K562 (cell line): ENCODE data around the gene HP. TPM values are rescaled to one million over a fixed set of nuclear protein-coding genes. Genes with fewer than 3 reads are reported as not detected.

Experiments
- ATAC-seq: fragments of 200-7000 bp; cut with Tn5 transposase; 3 replicates; pipeline ENCODE4 v1.9.1; 2020; ENCODE audit warnings: moderate library complexity
- BruUV-seq: library from RNA; stranded (reverse); fragments of 400-500 nt; replicated peaks from 2 replicates; lab custom pipeline; 2021; lab: Mats Ljungman, UMichigan
- CTCF ChIA-PET: fragments of 300-600 bp; formaldehyde crosslinking; extraction: SDS; loops from one replicate; lab custom pipeline; 2021; ENCODE audit warnings: low intra/inter-chr PET ratio; lab: Yijun Ruan, JAX
- POLR2A ChIA-PET: fragments of 300-600, 350-650 bp; sonication (Branson Sonifier 250); formaldehyde crosslinking; extraction: SDS; loops from one replicate; lab custom pipeline; 2021; ENCODE audit warnings: antibody characterized with exemption, inconsistent platforms; lab: Yijun Ruan, JAX
- DNase-seq, 4 experiments: peaks; one replicate each; pipeline versions ENCODE4 v3.0.0 to v3.0.0-alpha.2; 2011 to 2018; ENCODE audit warnings: low spot score in 3 of 4, mixed read lengths in 3 of 4; ENCODE audit errors: extremely low read depth in 1 of 4
- FAIRE-seq: peaks from 2 replicates; lab custom pipeline; 2011; peaks lifted over from hg19 to GRCh38; lab: Jason Lieb, UNC
- H2AFZ ChIP-seq: 2 replicates; pipeline ENCODE4 v1.6.0; 2011; ENCODE audit warnings: low read depth, low read length, control low read depth, inconsistent platforms
- H3K27ac ChIP-seq: fragments of 200-600 bp; 3 replicates; pipeline ENCODE4 v1.8.0; 2011; ENCODE audit warnings: low read depth, mild to moderate bottlenecking, control low read depth, inconsistent platforms, low read length, moderate library complexity, mixed read lengths; ENCODE audit errors: extremely low read depth
- H3K27me3 ChIP-seq, 2 experiments: fragments of 300-600 bp in 1 of 2; 2 replicates in 1 of 2; 3 replicates in 1 of 2; pipeline versions ENCODE4 v1.6.0 to v1.8.0; 2011; ENCODE audit warnings: inconsistent platforms in 2 of 2, low read length in 2 of 2, mild to moderate bottlenecking in 1 of 2, mixed read lengths in 1 of 2, moderate library complexity in 1 of 2; ENCODE audit not compliant: control insufficient read depth in 2 of 2, insufficient read depth in 2 of 2
- H3K36me3 ChIP-seq: fragments of 300-600 bp; 3 replicates; pipeline ENCODE4 v1.8.0; 2011; ENCODE audit warnings: mild to moderate bottlenecking, low read length, inconsistent platforms; ENCODE audit not compliant: control insufficient read depth, insufficient read depth
- H3K4me1 ChIP-seq, 2 experiments: fragments of 200-600 bp in 1 of 2; replicated peaks in 1 of 2; 2 replicates in 1 of 2; 3 replicates in 1 of 2; pipeline versions ENCODE4 v1.5.1 to v1.8.0; 2011; ENCODE audit warnings: inconsistent platforms in 2 of 2, low read length in 2 of 2, mild to moderate bottlenecking in 1 of 2, mixed read lengths in 1 of 2, moderate library complexity in 1 of 2; ENCODE audit not compliant: control insufficient read depth in 2 of 2, insufficient read depth in 2 of 2
- H3K4me2 ChIP-seq: 2 replicates; pipeline ENCODE4 v1.6.1; 2011; ENCODE audit warnings: low read length, control low read depth, inconsistent platforms, mixed read lengths; ENCODE audit not compliant: insufficient read depth
- H3K4me3 ChIP-seq: fragments of 200-600 bp; sonication (generic), shearing (Covaris generic); 2 replicates; pipeline ENCODE4 v1.5.1; 2016; ENCODE audit warnings: control low read depth, inconsistent platforms
- H3K79me2 ChIP-seq: fragments of 200-600 bp; 3 replicates; pipeline ENCODE4 v1.8.0; 2011; ENCODE audit warnings: low read length, inconsistent platforms; ENCODE audit not compliant: control insufficient read depth, insufficient read depth
- H3K9ac ChIP-seq, 2 experiments: 2 replicates each; pipeline versions ENCODE4 v1.6.0 to v1.6.1; 2011; ENCODE audit warnings: low read depth in 2 of 2, low read length in 2 of 2, control low read depth in 1 of 2, inconsistent platforms in 1 of 2, mild to moderate bottlenecking in 1 of 2, mixed read lengths in 1 of 2; ENCODE audit not compliant: insufficient read depth in 1 of 2
- H3K9me1 ChIP-seq: one replicate; pipeline ENCODE4 v1.6.0; 2011; ENCODE audit warnings: inconsistent platforms, mild to moderate bottlenecking, low read length, moderate library complexity; ENCODE audit not compliant: control insufficient read depth, insufficient read depth
- H3K9me3 ChIP-seq: replicated peaks from 2 replicates; pipeline ENCODE4 v1.5.1; 2011; ENCODE audit warnings: low read depth, low read length, inconsistent platforms; ENCODE audit not compliant: control insufficient read depth, insufficient read depth
- H4K20me1 ChIP-seq: replicated peaks from 2 replicates; pipeline ENCODE4 v1.6.1; 2011; ENCODE audit warnings: low read length, inconsistent platforms, mixed read lengths; ENCODE audit not compliant: control insufficient read depth, insufficient read depth
- CBFA2T2 ChIP-seq: fragments of 450-650 bp; conservative IDR thresholded peaks from 2 replicates; pipeline ENCODE4 v1.6.1; 2017; ENCODE audit warnings: mild to moderate bottlenecking
- FOXA1 ChIP-seq: fragments of 450-650 bp; IDR thresholded peaks from 2 replicates; pipeline ENCODE4 v1.6.1; 2016; ENCODE audit warnings: mild to moderate bottlenecking, borderline replicate concordance
- HNRNPLL ChIP-seq: fragments of 200-400 bp; formaldehyde crosslinking; IDR thresholded peaks from 2 replicates; pipeline ENCODE4 v1.6.1; 2017; ENCODE audit warnings: low read length, low read depth, mild to moderate bottlenecking; ENCODE audit not compliant: poor library complexity, severe bottlenecking
- KLF13 ChIP-seq: fragments of 450-650 bp; IDR thresholded peaks from 2 replicates; pipeline ENCODE4 v1.6.1; 2016; ENCODE audit warnings: missing genetic modification characterization, low read depth, mild to moderate bottlenecking, missing compliant biosample characterization, moderate library complexity, borderline replicate concordance
- PHF8 ChIP-seq: fragments of 200-600 bp; sonication (generic); IDR thresholded peaks from 2 replicates; pipeline ENCODE4 v1.6.1; 2012; ENCODE audit warnings: mixed run types, mild to moderate bottlenecking, inconsistent platforms, low read length, moderate library complexity, borderline replicate concordance
- POLR3A ChIP-seq: IDR thresholded peaks from 2 replicates; pipeline ENCODE4 v1.6.1; 2011; ENCODE audit warnings: borderline replicate concordance, mild to moderate bottlenecking, moderate library complexity; ENCODE audit not compliant: insufficient read length, insufficient read depth; ENCODE audit errors: extremely low read depth
- SMARCB1 ChIP-seq: IDR thresholded peaks from 2 replicates; pipeline ENCODE4 v1.6.1; 2011; ENCODE audit warnings: improper control_type of control experiment, low read depth; ENCODE audit not compliant: insufficient read length
- ZNF12 ChIP-seq: sonication (generic); formaldehyde crosslinking; IDR thresholded peaks from 2 replicates; pipeline ENCODE4 v1.4.0; 2020; ENCODE audit warnings: mild to moderate bottlenecking, missing genetic modification reagents
- ZNF699 ChIP-seq: fragments of 250-450 bp; sonication (Bioruptor Pico); IDR thresholded peaks from 2 replicates; pipeline ENCODE4 v1.8.0; 2021; ENCODE audit warnings: mild to moderate bottlenecking, moderate library complexity; ENCODE audit not compliant: insufficient replicate concordance
- ZNF79 ChIP-seq: fragments of 250-450 bp; sonication (Bioruptor Pico); IDR thresholded peaks from 2 replicates; pipeline ENCODE4 v1.4.0; 2020; ENCODE audit warnings: low read depth, mild to moderate bottlenecking, moderate library complexity
- WGBS: fragments of 100-300 bp; shearing (Covaris generic); methylation state at CpG from one replicate; pipeline ENCODE4 v1.1.6; 2016; ENCODE audit warnings: low coverage, mixed read lengths; ENCODE audit not compliant: insufficient coverage; ENCODE audit errors: missing lambda C conversion rate; 5-methylcytosine and 5-hydroxymethylcytosine counted together
- in situ Hi-C: fragments of 300-500 bp; cut with MboI; formaldehyde crosslinking; loops from 4 replicates; pipeline ENCODE4 v1.15.0; 2018; ENCODE audit warnings: inconsistent platforms, mixed read lengths
- intact Hi-C: fragments of 100-400 bp; cut with micrococcal nuclease; formaldehyde crosslinking; loops from 2 replicates; pipeline ENCODE4 v1.14.2; 2022
- polyA plus RNA-seq, 8 experiments: library from polyadenylated mRNA; depleted of rRNA in 4 of 8; stranded (reverse) in 5 of 8; unstranded in 3 of 8; fragments of >200 nt; fragmentation: Nextera tagmentation in 2 of 8; fragmentation: Illumina TruSeq in 1 of 8; extraction: Ambion mirVana in 2 of 8; extraction: Trizol in 1 of 8; gene quantifications; 2 replicates each; pipeline versions ENCODE4 v1.2.1 to v1.2.3, GENCODE V29; 2011 to 2014; ENCODE audit warnings: inconsistent platforms in 1 of 8, missing spikeins in 1 of 8
- total RNA-seq, 7 experiments: library from RNA; depleted of rRNA in 6 of 7; stranded (reverse); fragments of >200 nt in 6 of 7; fragmentation: Illumina TruSeq in 2 of 7; extraction: Trizol in 2 of 7; gene quantifications; 2 replicates each; pipeline versions ENCODE4 v1.2.1 to v1.2.3, GENCODE V29; 2011 to 2021; ENCODE audit warnings: low replicate concordance in 1 of 7
- TF ChIP-seq, protein P1 (sequence below): fragments of 450-650 bp; IDR thresholded peaks from 2 replicates; pipeline ENCODE4 v1.6.1; 2017; ENCODE audit warnings: antibody characterized with exemption, mild to moderate bottlenecking

The HP gene
- total and polyA plus RNA-seq, 9 of the 15 experiments (the other 6 are each of a cell fraction or from before 2014, with no cell fraction given) = 0.04 to 8.7 TPM; not detected in 7

DNA sequence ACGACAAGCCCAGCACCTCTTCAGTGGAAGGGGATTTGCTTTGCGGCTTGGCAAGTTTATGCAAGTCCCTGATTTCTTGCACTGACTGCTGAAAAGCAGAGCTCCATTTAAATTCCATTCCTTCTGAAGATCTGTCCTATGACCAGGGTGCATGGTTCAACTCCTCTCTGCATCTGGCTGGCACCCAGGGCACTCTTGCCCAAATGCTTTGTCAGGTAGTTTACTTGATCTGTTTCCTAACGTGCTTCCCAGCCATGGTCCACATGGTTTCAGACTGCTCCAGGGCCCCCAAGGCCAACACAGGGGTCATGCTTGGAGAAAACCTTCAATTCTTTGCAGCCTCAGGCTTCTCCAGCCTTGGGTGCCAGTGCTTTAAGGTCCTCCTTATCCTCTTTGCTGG lies 11.2 kb upstream of the HP start:
- Histone ChIP-seq H2AFZ (no peak overlapping the region), H3K79me2 (no peaks in the 10 kb centered on the region), H4K20me1 (no peaks in the 10 kb centered on the region), H3K4me3 (no peak overlapping the region), H3K27ac (no peak overlapping the region), H3K4me2 (no peak overlapping the region), H3K9ac (no peak overlapping the region), H3K9me3 (no peaks in the 10 kb centered on the region), H3K27me3 (no peaks in the 10 kb centered on the region; a peak in 2 of 5 replicates), H3K4me1 (no peaks in the 10 kb centered on the region; a peak in 2 of 5 replicates), H3K9me1 (no peaks in the 10 kb centered on the region), H3K36me3 (no peaks in the 10 kb centered on the region)
- intact Hi-C loops = no loop called here
- WGBS = 10% methylated on average over 3 of the region's 3 CpGs
- no peak for ATAC-seq
- no peak for FAIRE-seq
- CTCF ChIA-PET = no interaction called here
- no peak for DNase-seq
- in situ Hi-C loops = no loop called here
- TF ChIP-seq KLF13 (no peak), ZNF699 (no peak), ZNF12 (no peak), FOXA1 (no peak), PHF8 (no peak), POLR3A (no peak)
- BruUV-seq = no TSS peak
- POLR2A ChIA-PET = no interaction called here

DNA sequence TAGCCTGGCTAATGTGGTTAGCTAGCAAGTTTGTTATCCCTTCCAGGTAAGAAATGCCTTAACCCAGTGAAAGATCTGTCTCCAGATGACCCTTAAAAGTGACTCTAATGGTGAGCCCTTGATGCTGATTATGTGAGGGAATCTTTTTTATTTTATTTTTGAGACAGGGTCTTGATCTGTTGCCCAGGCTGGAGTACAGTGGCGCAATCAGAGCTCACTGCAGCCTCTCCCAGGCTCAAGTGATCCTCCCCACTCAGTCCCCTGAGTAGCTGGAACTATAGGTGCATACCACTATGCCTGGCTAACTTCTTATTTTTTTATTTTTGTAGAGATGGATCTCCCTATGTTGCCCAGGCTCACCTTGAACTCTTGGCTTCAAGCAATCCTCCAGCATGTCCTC lies 10.8 kb upstream of the HP start:
- Histone ChIP-seq H3K9ac (no peak overlapping the region), H2AFZ (no peak overlapping the region), H3K79me2 (no peaks in the 10 kb centered on the region), H3K4me2 (no peak overlapping the region), H4K20me1 (no peaks in the 10 kb centered on the region), H3K27me3 (no peaks in the 10 kb centered on the region; a peak in 2 of 5 replicates), H3K9me1 (no peaks in the 10 kb centered on the region), H3K36me3 (no peaks in the 10 kb centered on the region), H3K4me3 (no peak overlapping the region), H3K9me3 (no peaks in the 10 kb centered on the region), H3K27ac (no peak overlapping the region), H3K4me1 (no peaks in the 10 kb centered on the region; a peak in 2 of 5 replicates)
- FAIRE-seq (no peak), ATAC-seq (no peak), DNase-seq (no peak)
- ChIA-PET CTCF (no interaction called here), POLR2A (no interaction called here)
- BruUV-seq = no TSS peak
- in situ Hi-C loops (no loop called here), intact Hi-C loops (no loop called here)
- WGBS = 46% methylated on average over 1 of the region's 1 CpG
- TF ChIP-seq ZNF79 (CRISPR knock-in tag) (no peak), CBFA2T2 (no peak), HNRNPLL (no peak), SMARCB1 (no peak)
- TF ChIP-seq, protein P1, sequence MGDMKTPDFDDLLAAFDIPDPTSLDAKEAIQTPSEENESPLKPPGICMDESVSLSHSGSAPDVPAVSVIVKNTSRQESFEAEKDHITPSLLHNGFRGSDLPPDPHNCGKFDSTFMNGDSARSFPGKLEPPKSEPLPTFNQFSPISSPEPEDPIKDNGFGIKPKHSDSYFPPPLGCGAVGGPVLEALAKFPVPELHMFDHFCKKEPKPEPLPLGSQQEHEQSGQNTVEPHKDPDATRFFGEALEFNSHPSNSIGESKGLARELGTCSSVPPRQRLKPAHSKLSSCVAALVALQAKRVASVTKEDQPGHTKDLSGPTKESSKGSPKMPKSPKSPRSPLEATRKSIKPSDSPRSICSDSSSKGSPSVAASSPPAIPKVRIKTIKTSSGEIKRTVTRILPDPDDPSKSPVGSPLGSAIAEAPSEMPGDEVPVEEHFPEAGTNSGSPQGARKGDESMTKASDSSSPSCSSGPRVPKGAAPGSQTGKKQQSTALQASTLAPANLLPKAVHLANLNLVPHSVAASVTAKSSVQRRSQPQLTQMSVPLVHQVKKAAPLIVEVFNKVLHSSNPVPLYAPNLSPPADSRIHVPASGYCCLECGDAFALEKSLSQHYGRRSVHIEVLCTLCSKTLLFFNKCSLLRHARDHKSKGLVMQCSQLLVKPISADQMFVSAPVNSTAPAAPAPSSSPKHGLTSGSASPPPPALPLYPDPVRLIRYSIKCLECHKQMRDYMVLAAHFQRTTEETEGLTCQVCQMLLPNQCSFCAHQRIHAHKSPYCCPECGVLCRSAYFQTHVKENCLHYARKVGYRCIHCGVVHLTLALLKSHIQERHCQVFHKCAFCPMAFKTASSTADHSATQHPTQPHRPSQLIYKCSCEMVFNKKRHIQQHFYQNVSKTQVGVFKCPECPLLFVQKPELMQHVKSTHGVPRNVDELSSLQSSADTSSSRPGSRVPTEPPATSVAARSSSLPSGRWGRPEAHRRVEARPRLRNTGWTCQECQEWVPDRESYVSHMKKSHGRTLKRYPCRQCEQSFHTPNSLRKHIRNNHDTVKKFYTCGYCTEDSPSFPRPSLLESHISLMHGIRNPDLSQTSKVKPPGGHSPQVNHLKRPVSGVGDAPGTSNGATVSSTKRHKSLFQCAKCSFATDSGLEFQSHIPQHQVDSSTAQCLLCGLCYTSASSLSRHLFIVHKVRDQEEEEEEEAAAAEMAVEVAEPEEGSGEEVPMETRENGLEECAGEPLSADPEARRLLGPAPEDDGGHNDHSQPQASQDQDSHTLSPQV = no peak
